DND-41 (cell line): Measurements from ENCODE around the gene POU6F2.

Experiments
- ATAC-seq: fragments of 200-7000 bp; cut with Tn5 transposase; 3 replicates; pipeline ENCODE4 v1.9.1; 2021; ENCODE audit warnings: low read depth; ENCODE audit not compliant: insufficient read depth
- DNase-seq: peaks from one replicate; pipeline ENCODE4 v3.0.0-alpha.2; 2020
- H2AFZ ChIP-seq: 2 replicates; pipeline ENCODE4 v1.6.0; 2012; ENCODE audit warnings: low read depth, low read length
- H3K27ac ChIP-seq: 2 replicates; pipeline ENCODE4 v1.5.1; 2012; ENCODE audit warnings: low read length, inconsistent platforms
- H3K27me3 ChIP-seq: fragments of 200-600 bp; sonication (generic); 2 replicates; pipeline ENCODE4 v1.6.0; 2012; ENCODE audit warnings: low read length, mild to moderate bottlenecking, inconsistent platforms; ENCODE audit not compliant: insufficient read depth, poor library complexity
- H3K36me3 ChIP-seq: 2 replicates; pipeline ENCODE4 v1.5.1; 2012; ENCODE audit warnings: low read length, inconsistent platforms; ENCODE audit not compliant: insufficient read depth
- H3K4me1 ChIP-seq: 2 replicates; pipeline ENCODE4 v1.5.1; 2012; ENCODE audit warnings: mild to moderate bottlenecking, low read length; ENCODE audit not compliant: insufficient read depth
- H3K4me2 ChIP-seq: 2 replicates; pipeline ENCODE4 v1.6.0; 2012; ENCODE audit warnings: mild to moderate bottlenecking, moderate library complexity, low read length, inconsistent platforms; ENCODE audit not compliant: insufficient read depth
- H3K4me3 ChIP-seq, 2 experiments: fragments of 200-600 bp in 1 of 2; shearing (Covaris generic) in 1 of 2; 2 replicates each; pipeline ENCODE4 v1.5.1; 2012 to 2016; ENCODE audit warnings: inconsistent platforms in 2 of 2, low read length in 2 of 2, mild to moderate bottlenecking in 2 of 2, low read depth in 1 of 2, moderate library complexity in 1 of 2
- H3K79me2 ChIP-seq: 2 replicates; pipeline ENCODE4 v1.6.0; 2012; ENCODE audit warnings: low read length, inconsistent platforms; ENCODE audit not compliant: insufficient read depth
- H3K9ac ChIP-seq: 2 replicates; pipeline ENCODE4 v1.6.0; 2012; ENCODE audit warnings: low read depth, mild to moderate bottlenecking, inconsistent platforms, low read length, moderate library complexity
- H3K9me3 ChIP-seq: 2 replicates; pipeline ENCODE4 v1.5.1; 2012; ENCODE audit warnings: low read length, moderate library complexity, mild to moderate bottlenecking, inconsistent platforms; ENCODE audit not compliant: insufficient read depth, severe bottlenecking
- H4K20me1 ChIP-seq: 2 replicates; pipeline ENCODE4 v1.6.0; 2012; ENCODE audit warnings: low read length; ENCODE audit not compliant: insufficient read depth
- CTCF ChIP-seq: IDR thresholded peaks from 2 replicates; pipeline ENCODE4 v1.5.1; 2012; ENCODE audit warnings: borderline replicate concordance, low read length, moderate library complexity, mild to moderate bottlenecking; ENCODE audit not compliant: poor library complexity, severe bottlenecking; ENCODE audit errors: extremely low read depth
- EZH2 ChIP-seq: IDR thresholded peaks from 3 replicates; pipeline ENCODE4 v1.6.1; 2012; ENCODE audit warnings: borderline replicate concordance, low read depth, mild to moderate bottlenecking, moderate library complexity, low read length, inconsistent platforms; ENCODE audit not compliant: severe bottlenecking

POU6F2 gene

DNA sequence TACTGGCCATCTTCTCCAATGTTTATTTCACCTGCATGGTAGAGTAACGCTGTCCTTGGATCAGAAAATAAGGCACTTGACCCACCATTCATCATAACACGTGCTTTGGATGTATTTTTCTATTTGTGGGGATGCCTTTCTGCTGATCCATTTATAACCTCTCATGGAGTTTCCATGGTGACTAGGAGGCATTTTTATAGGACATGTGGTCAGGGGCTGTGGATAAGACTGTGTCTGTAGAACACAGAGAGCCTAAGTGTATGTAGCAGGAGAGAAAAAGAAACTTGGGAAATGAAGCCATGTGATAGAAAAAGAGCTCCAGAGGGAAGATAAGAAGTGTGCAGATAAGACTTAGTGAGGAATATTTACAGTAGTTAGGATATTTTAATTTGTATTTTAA is 184.2 kb downstream of the POU6F2 start:
- ATAC-seq (no peak), DNase-seq (no peak)
- Histone ChIP-seq H3K4me2 (no peak overlapping the region), H3K9me3 (no peaks in the 10 kb centered on the region), H3K4me1 (no peaks in the 10 kb centered on the region), H3K9ac (no peak overlapping the region), H4K20me1 (no peaks in the 10 kb centered on the region), H2AFZ (no peak overlapping the region), H3K4me3 (no peak overlapping the region), H3K79me2 (no peaks in the 10 kb centered on the region), H3K27me3 (no peaks in the 10 kb centered on the region), H3K27ac (no peak overlapping the region), H3K36me3 (no peaks in the 10 kb centered on the region)
- TF ChIP-seq EZH2, result no peak
- TF ChIP-seq CTCF, result no peak

DNA sequence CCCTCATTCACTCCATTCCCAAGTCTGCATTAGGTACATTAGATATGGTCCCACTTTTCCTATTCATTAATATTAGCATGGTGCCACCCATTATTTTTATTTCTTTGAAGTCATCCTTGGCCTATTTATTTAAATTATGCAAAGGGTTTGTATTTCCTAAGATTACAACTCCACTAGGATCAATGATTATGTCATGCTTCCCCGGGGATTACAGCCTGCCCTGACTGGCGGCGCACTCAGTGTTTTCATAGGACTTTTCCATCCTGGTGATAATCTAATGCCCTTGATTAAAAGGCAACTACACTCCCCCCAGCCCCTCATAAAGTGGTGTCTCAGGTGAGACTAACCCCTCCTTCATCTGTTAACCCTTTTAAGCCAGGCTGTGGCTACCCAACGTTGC is 187.2 kb downstream of the POU6F2 start:
- Histone ChIP-seq H3K27ac (no peak overlapping the region), H3K4me2 (no peak overlapping the region), H3K4me1 (no peaks in the 10 kb centered on the region), H3K79me2 (no peaks in the 10 kb centered on the region), H3K4me3 (no peak overlapping the region), H3K27me3 (peaks cover 7% of the 10 kb centered on the region), H4K20me1 (no peaks in the 10 kb centered on the region), H3K36me3 (no peaks in the 10 kb centered on the region), H2AFZ (no peak overlapping the region), H3K9ac (no peak overlapping the region), H3K9me3 (no peaks in the 10 kb centered on the region)
- TF ChIP-seq CTCF (no peak), EZH2 (no peak)
- DNase-seq (no peak), ATAC-seq (no peak)

DNA sequence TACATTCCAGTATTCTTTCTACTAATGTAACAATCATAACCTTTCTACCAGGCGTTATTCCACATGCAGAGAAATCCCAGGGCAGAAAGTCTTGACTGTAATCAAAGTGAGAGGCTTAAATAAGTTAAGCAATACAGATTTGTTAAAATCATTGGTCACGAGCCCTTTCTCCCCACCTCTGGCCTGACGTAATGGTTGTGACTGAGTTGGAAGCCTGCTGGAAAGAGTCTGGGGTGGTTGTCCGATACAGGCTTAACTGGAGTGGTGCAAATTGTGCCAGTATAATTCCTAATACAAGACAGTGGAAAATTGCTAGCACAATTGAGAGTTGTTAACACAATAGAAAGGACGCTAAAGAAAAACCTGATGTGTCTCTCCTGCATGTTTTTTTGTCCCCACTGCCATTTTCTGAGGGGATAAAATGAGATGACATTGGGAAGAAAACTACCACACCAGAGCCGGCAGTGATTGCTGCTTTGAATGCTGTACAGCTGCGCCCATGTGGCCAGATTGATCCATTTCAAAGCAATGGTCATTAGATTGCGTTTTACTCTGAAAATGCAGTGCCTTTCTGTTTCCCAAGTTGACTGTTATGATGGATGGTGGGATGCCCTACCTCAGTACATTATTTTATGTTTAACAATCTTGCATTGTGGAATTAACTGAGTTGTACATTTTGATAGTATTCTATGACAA is 190.8 kb downstream of the POU6F2 start:
- H4K20me1 ChIP-seq, result no peaks in the 10 kb centered on the region
- ATAC-seq (no peak), DNase-seq (no peak)
- no peak overlapping the region for H3K9ac ChIP-seq
- H3K27me3 ChIP-seq, result peaks cover 10% of the 10 kb centered on the region
- H3K9me3 ChIP-seq, result no peaks in the 10 kb centered on the region
- no peaks in the 10 kb centered on the region for H3K36me3 ChIP-seq
- TF ChIP-seq CTCF (no peak), EZH2 (no peak)
- no peaks in the 10 kb centered on the region for H3K79me2 ChIP-seq
- no peak overlapping the region for H2AFZ ChIP-seq
- no peak overlapping the region for H3K4me2 ChIP-seq
- no peak overlapping the region for H3K27ac ChIP-seq
- H3K4me3 ChIP-seq, result no peak overlapping the region
- no peaks in the 10 kb centered on the region for H3K4me1 ChIP-seq
